GM11168 (cell line): ENCODE measurements around the gene TNK1.

ENCODE experiments used
- in situ Hi-C: fragments of 300-500 bp; cut with MboI; formaldehyde crosslinking; loops from one replicate; pipeline ENCODE4 v1.12.0; 2022; ENCODE audit warnings: low sequenced_read_pairs; ENCODE audit not compliant: unreplicated experiment

The TNK1 gene

DNA sequence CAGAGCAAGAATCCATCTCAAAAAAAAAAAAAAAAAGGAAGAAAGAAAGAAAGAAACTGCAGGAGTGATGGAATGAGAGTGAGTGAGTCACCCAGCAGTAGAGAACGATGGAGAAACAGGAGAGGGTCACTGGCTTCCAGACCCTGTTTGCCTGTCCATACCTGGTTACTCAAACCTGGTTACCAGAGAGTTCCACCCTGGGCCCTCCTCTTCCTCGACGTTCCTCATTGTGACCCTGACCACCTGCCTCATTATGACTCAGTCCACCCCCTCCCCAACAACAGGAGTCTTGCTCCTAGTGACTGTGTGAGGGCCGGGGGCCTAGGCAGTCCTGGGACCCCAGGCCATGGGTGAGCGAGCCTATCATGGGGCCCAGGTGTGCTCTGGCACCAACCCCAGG lies 47.7 kb downstream of the TNK1 start, which contains the start of gene SPEM3:
Gene SPEM3, plus strand, starts transcription at position 301 of the 400 bp plus-strand sequence. Its CDS starts 46 bp downstream, at position 347.
- in situ Hi-C loops: no loop called here

- in situ Hi-C loops: loop anchor here (10.0 kb wide), 1 partner anchor 155 kb away; no protein-coding TSS in a partner anchor
Measured at GRCh38 chr17:7429722-7430121, 48.8 kb downstream of the TNK1 start.

GRCh38 chr17:7431231-7431630 lies 50.3 kb downstream of the TNK1 start:
- in situ Hi-C loops: loop anchor here (10.0 kb wide), 1 partner anchor 156 kb away; no protein-coding TSS in a partner anchor

DNA sequence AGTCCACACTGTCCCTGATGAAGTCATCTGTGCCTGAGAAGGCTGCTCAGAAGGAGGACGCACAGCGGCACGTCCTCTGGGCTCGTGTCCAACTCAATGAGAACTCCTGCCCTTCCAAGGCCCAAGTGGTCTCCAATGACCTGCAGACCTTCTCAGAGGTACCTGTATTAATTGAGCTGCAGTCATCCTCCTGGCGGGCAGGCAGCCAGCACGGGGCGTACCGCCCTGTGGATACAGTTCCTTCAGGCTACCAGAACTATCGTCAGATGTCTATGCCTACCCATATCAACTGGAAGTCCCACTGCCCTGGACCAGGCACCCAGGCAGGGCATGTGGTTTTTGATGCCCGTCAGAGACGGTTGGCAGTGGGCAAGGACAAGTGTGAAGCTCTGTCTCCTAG lies 51.4 kb downstream of the TNK1 start:
- in situ Hi-C loops: loop anchor here (10.0 kb wide), 1 partner anchor 157 kb away; no protein-coding TSS in a partner anchor

DNA sequence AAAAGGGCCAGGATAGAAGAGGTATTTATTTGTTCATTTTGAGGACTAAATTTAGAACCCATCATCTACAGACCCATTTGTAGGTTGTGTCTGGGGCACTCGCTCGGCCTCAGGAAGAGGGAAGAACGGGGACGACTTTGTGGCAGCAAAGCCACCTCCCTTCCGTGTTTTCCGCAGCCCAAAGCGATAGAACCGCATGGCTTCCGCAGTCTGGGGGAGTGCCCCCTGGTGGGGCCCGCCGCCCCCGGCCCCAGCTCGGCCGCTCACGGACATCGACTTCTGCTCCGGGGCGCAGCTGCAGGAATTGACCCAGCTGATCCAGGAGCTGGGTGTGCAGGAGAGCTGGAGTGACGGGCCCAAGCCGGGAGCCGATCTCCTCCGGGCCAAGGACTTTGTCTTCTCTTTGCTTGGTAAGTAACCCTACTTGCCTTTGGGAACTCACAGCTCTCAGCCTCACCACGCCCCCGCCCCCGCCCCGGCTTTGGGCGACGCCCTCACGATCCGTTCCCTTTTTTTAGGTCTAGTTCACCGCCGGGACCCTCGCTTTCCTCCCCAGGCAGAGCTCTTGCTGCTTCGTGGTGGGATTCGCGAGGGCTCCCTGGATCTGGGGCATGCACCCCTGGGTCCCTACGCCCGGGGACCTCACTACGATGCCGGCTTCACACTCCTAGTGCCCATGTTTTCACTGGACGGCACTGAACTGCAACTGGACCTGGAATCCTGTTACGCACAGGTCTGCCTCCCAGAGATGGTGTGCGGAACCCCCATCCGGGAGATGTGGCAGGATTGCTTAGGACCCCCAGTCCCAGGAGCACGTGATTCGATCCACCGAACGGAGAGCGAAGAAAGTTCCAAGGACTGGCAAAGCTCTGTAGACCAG lies 55.0 kb downstream of the TNK1 start:
- in situ Hi-C loops: loop anchor here (10.0 kb wide), 1 partner anchor 161 kb away; no protein-coding TSS in a partner anchor

DNA sequence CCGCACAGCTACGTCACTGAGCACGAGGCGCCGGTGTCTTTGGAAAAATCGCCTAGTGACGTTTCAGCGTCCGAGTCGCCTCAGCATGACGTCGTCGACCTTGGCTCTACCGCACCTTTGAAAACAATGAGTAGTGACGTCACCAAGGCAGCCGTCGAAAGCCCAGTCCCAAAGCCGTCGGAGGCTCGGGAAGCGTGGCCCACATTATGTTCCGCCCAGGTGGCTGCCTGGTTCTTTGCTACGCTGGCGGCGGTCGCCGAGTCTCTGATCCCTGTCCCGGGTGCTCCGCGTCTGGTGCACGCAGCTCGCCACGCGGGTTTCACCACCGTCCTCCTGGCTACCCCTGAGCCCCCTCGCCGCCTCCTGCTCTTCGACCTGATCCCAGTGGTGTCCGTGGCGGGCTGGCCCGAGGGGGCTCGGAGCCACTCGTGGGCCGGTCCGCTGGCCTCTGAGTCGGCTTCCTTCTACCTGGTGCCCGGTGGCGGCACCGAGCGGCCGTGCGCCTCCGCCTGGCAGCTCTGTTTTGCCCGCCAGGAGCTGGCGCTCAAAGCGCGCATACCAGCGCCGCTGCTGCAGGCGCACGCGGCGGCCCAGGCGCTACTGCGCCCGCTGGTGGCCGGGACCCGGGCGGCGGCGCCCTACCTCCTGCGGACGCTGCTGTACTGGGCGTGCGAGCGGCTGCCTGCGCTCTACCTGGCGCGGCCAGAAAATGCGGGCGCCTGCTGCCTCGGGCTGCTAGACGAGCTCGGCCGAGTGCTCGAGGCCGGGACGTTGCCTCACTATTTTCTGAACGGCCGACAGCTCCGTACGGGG lies 55.9 kb downstream of the TNK1 start:
- in situ Hi-C loops: loop anchor here (10.0 kb wide), 1 partner anchor 162 kb away; no protein-coding TSS in a partner anchor

- in situ Hi-C loops: loop anchor here (10.0 kb wide), 1 partner anchor 163 kb away; no protein-coding TSS in a partner anchor
Measured at GRCh38 chr17:7437369-7437863, 56.5 kb downstream of the TNK1 start.

DNA sequence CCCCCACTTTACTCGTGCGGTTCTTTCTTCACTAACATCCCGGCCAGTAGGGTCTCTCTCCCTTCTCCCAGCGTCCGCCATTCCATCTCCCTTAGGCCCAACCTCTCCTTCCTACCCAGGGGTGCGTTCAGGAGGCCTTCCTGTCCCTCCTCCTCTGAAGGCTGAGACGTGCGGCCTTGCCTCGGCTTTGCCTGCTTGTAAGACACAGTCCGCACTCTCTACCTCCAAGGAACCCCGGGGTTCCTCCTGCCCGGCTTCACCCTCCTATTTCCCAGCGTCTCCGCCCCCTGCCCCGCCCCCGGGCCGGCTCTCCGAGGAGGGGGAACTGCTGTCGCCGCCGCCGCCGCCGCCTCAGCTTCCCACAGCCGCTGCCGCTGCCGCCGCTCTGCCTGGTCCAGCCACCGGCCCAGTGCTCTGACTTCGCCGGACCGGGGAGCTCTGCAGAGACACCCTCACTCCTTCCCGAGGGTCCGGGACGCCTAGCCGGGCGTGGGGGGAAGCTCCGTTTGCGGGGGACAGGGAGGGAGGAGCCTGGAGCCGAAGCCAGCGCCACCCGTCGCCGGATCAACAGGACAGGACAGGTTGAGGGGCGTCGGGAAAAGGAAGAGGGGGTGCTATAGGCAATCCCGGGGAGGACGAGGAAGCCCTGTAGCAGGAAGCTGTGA lies 57.2 kb downstream of the TNK1 start:
- in situ Hi-C loops: loop anchor here (10.0 kb wide), 1 partner anchor 163 kb away; no protein-coding TSS in a partner anchor

- in situ Hi-C loops: loop anchor here (10.0 kb wide), 1 partner anchor 164 kb away; no protein-coding TSS in a partner anchor
Measured at GRCh38 chr17:7438656-7439460, 58.0 kb downstream of the TNK1 start.
